Prostate gland (tissue), 2 donors: ENCODE data around the gene TNS4. TPM values are rescaled to one million over a fixed set of nuclear protein-coding genes. Genes with fewer than 3 reads are reported as not detected.

Experiments used
- DNase-seq: peaks from one replicate; pipeline ENCODE4 v3.0.0-alpha.2; 2019; ENCODE audit warnings: low spot score
- H3K27ac ChIP-seq, 2 donors: fragments of 200-600 bp; sonication (generic); 2 replicates each; pipeline ENCODE4 v1.5.1; 2017 to 2019
- H3K27me3 ChIP-seq: fragments of 200-600 bp; sonication (generic); replicated peaks from 2 replicates; pipeline ENCODE4 v1.5.1; 2019; ENCODE audit not compliant: insufficient read depth
- H3K36me3 ChIP-seq, 2 donors: fragments of 200-600 bp; sonication (generic); 1 replicate in 1 of 2; 2 replicates in 1 of 2; pipeline versions ENCODE4 v1.5.1 to v1.8.1; 2017 to 2019
- H3K4me1 ChIP-seq: fragments of 200-600 bp; sonication (generic); replicated peaks from 2 replicates; pipeline ENCODE4 v1.5.1; 2019
- H3K4me3 ChIP-seq, 2 donors: fragments of 200-600 bp; sonication (generic); 2 replicates each; pipeline ENCODE4 v1.5.1; 2017 to 2019
- H3K9me3 ChIP-seq: fragments of 200-600 bp; sonication (generic); 2 replicates; pipeline ENCODE4 v1.5.1; 2017
- POLR2A ChIP-seq: fragments of 450-650 bp; IDR thresholded peaks from one replicate; pipeline ENCODE4 v1.6.1; 2016; ENCODE audit warnings: antibody characterized with exemption, mild to moderate bottlenecking
- POLR2AphosphoS5 ChIP-seq: sonication (generic); formaldehyde crosslinking; IDR thresholded peaks from one replicate; pipeline ENCODE4 v1.6.1; 2017; ENCODE audit warnings: antibody characterized with exemption
- WGBS: methylation state at CpG from one replicate; pipeline ENCODE4 v1.1.5; 2018; 5-methylcytosine and 5-hydroxymethylcytosine counted together
- intact Hi-C: fragments of 100-400 bp; cut with DNase I; formaldehyde crosslinking; loops from one replicate; pipeline ENCODE4 v1.14.2; 2022
- total RNA-seq, 2 donors: library from RNA; depleted of rRNA; stranded (reverse); fragments of >200 nt; gene quantifications; one replicate each; pipeline ENCODE4 v1.1.0, GENCODE V29; 2016
- TF ChIP-seq, protein P1 (sequence below), 4 experiments: fragments of 200-600 bp in 2 of 4; fragments of 450-650 bp in 2 of 4; sonication (generic) in 2 of 4; IDR thresholded peaks; 1 replicate in 3 of 4; 2 replicates in 1 of 4; pipeline ENCODE4 v1.5.1; 2016 to 2019; ENCODE audit warnings: antibody characterized with exemption in 4 of 4, mild to moderate bottlenecking in 2 of 4, moderate library complexity in 2 of 4

TNS4 gene
- total RNA-seq, 2 donors from 2014 or later = 51.3 to 56.1 TPM

DNA sequence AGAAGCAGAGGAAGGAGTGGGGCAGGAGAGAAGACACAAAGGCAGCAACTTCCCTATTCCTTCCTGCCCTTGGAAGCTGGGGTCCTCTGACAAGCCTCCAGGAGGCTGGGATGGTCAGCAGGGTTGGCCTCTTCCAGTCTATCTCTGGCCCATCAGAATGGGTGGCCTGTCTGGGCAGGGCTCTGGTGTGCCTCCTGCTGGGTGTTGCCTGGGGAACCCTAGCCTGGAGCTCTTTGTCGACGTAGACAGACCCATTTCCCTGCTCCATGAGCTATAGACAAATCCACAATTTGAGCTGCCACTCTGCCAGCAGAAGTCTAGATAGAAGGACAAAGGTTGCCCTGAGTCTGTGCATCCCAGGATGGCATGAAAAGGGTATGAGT lies 46.8 kb downstream of the TNS4 start:
- H3K4me1 ChIP-seq = no peaks in the 10 kb centered on the region
- no peak overlapping the region for H3K27ac ChIP-seq
- 83% methylated on average over 2 of the region's 2 CpGs for WGBS
- intact Hi-C loops = no loop called here
- no peak for DNase-seq
- no peak overlapping the region for H3K4me3 ChIP-seq
- H3K27me3 ChIP-seq = no peaks in the 10 kb centered on the region
- no peak for TF ChIP-seq POLR2A
- TF ChIP-seq, protein P1, sequence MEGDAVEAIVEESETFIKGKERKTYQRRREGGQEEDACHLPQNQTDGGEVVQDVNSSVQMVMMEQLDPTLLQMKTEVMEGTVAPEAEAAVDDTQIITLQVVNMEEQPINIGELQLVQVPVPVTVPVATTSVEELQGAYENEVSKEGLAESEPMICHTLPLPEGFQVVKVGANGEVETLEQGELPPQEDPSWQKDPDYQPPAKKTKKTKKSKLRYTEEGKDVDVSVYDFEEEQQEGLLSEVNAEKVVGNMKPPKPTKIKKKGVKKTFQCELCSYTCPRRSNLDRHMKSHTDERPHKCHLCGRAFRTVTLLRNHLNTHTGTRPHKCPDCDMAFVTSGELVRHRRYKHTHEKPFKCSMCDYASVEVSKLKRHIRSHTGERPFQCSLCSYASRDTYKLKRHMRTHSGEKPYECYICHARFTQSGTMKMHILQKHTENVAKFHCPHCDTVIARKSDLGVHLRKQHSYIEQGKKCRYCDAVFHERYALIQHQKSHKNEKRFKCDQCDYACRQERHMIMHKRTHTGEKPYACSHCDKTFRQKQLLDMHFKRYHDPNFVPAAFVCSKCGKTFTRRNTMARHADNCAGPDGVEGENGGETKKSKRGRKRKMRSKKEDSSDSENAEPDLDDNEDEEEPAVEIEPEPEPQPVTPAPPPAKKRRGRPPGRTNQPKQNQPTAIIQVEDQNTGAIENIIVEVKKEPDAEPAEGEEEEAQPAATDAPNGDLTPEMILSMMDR (IDR thresholded peaks at IDR 0.05) = no peak
- TF ChIP-seq POLR2AphosphoS5 = no peak
- H3K36me3 ChIP-seq = peaks cover 0 to 4% of the 10 kb centered on the region in 2 donors
- no peaks in the 10 kb centered on the region for H3K9me3 ChIP-seq

GRCh38 chr17:40453881-40454612 lies 47.4 kb downstream of the TNS4 start:
- intact Hi-C loops = no loop called here
- no peak for TF ChIP-seq POLR2AphosphoS5
- no peak for TF ChIP-seq POLR2A
- TF ChIP-seq, protein P1 (IDR thresholded peaks at IDR 0.05) = no peak
- Histone ChIP-seq H3K4me1 (peaks cover 2% of the 10 kb centered on the region), H3K27ac (no peak overlapping the region), H3K36me3 (peaks cover 0 to 4% of the 10 kb centered on the region in 2 donors), H3K27me3 (no peaks in the 10 kb centered on the region), H3K9me3 (no peaks in the 10 kb centered on the region), H3K4me3 (no peak overlapping the region)
- no peak for DNase-seq
- WGBS = 89% methylated on average over 19 of the region's 19 CpGs

- Histone ChIP-seq H3K36me3 (peaks cover 0 to 4% of the 10 kb centered on the region in 2 donors), H3K27ac (peak overlapping the region; percentile 22 to 48), H3K4me3 (no peak overlapping the region), H3K9me3 (no peaks in the 10 kb centered on the region), H3K4me1 (peaks cover 9% of the 10 kb centered on the region), H3K27me3 (no peaks in the 10 kb centered on the region)
- intact Hi-C loops = no loop called here
- WGBS = 81% methylated on average over 15 of the region's 15 CpGs
- DNase-seq = no peak
- TF ChIP-seq POLR2A (no peak), POLR2AphosphoS5 (no peak)
- TF ChIP-seq, protein P1 (IDR thresholded peaks at IDR 0.05) = no peak
These were observed 48.5 kb downstream of the TNS4 start for GRCh38 chr17:40452921-40453378.

- peak overlapping the region; percentile 22 to 48 for H3K27ac ChIP-seq
- H3K36me3 ChIP-seq = peaks cover 0 to 4% of the 10 kb centered on the region in 2 donors
These were observed 49.1 kb downstream of the TNS4 start for GRCh38 chr17:40452216-40452787.

GRCh38 chr17:40451420-40451819 lies 50.0 kb downstream of the TNS4 start:
- Histone ChIP-seq H3K27me3 (no peaks in the 10 kb centered on the region), H3K36me3 (peaks cover 0 to 4% of the 10 kb centered on the region in 2 donors), H3K9me3 (no peaks in the 10 kb centered on the region), H3K27ac (peak overlapping the region; percentile 22 to 25), H3K4me3 (no peak overlapping the region), H3K4me1 (peaks cover 9% of the 10 kb centered on the region)
- no peak for TF ChIP-seq POLR2A
- TF ChIP-seq POLR2AphosphoS5 = peak; percentile 36
- no peak for DNase-seq
- 6% methylated on average over 6 of the region's 6 CpGs for WGBS
- intact Hi-C loops = no loop called here

More at GRCh38 chr17:40452216-40452787, 49.1 kb downstream of the TNS4 start:
- Histone ChIP-seq H3K4me3 (no peak overlapping the region), H3K9me3 (no peaks in the 10 kb centered on the region), H3K4me1 (peaks cover 9% of the 10 kb centered on the region), H3K27me3 (no peaks in the 10 kb centered on the region)
- intact Hi-C loops = no loop called here
- WGBS = 63% methylated on average over 7 of the region's 7 CpGs
- TF ChIP-seq POLR2A (no peak), POLR2AphosphoS5 (peak; percentile 6)
- DNase-seq = no peak
